K562 (cell line): Measurements from ENCODE around the gene CCDC183. TPM values are rescaled to one million over a fixed set of nuclear protein-coding genes. Genes with fewer than 3 reads are reported as not detected.
A peak's percentile ranks its signal among the peaks of the same experiment; 100 is the strongest.

Experiments used
- ATAC-seq: fragments of 200-7000 bp; cut with Tn5 transposase; 3 replicates; pipeline ENCODE4 v1.9.1; 2020; ENCODE audit warnings: moderate library complexity
- BruUV-seq: library from RNA; stranded (reverse); fragments of 400-500 nt; replicated peaks from 2 replicates; lab custom pipeline; 2021; lab: Mats Ljungman, UMichigan
- CTCF ChIA-PET: fragments of 300-600 bp; formaldehyde crosslinking; extraction: SDS; loops from one replicate; lab custom pipeline; 2021; ENCODE audit warnings: low intra/inter-chr PET ratio; lab: Yijun Ruan, JAX
- POLR2A ChIA-PET: fragments of 300-600, 350-650 bp; sonication (Branson Sonifier 250); formaldehyde crosslinking; extraction: SDS; loops from one replicate; lab custom pipeline; 2021; ENCODE audit warnings: antibody characterized with exemption, inconsistent platforms; lab: Yijun Ruan, JAX
- DNase-seq, 4 experiments: peaks; one replicate each; pipeline versions ENCODE4 v3.0.0 to v3.0.0-alpha.2; 2011 to 2018; ENCODE audit warnings: low spot score in 3 of 4, mixed read lengths in 3 of 4; ENCODE audit errors: extremely low read depth in 1 of 4
- FAIRE-seq: peaks from 2 replicates; lab custom pipeline; 2011; peaks lifted over from hg19 to GRCh38; lab: Jason Lieb, UNC
- H2AFZ ChIP-seq: 2 replicates; pipeline ENCODE4 v1.6.0; 2011; ENCODE audit warnings: low read depth, low read length, control low read depth, inconsistent platforms
- H3K27ac ChIP-seq: fragments of 200-600 bp; 3 replicates; pipeline ENCODE4 v1.8.0; 2011; ENCODE audit warnings: low read depth, mild to moderate bottlenecking, control low read depth, inconsistent platforms, low read length, moderate library complexity, mixed read lengths; ENCODE audit errors: extremely low read depth
- H3K27me3 ChIP-seq, 2 experiments: fragments of 300-600 bp in 1 of 2; 2 replicates in 1 of 2; 3 replicates in 1 of 2; pipeline versions ENCODE4 v1.6.0 to v1.8.0; 2011; ENCODE audit warnings: inconsistent platforms in 2 of 2, low read length in 2 of 2, mild to moderate bottlenecking in 1 of 2, mixed read lengths in 1 of 2, moderate library complexity in 1 of 2; ENCODE audit not compliant: control insufficient read depth in 2 of 2, insufficient read depth in 2 of 2
- H3K36me3 ChIP-seq: fragments of 300-600 bp; 3 replicates; pipeline ENCODE4 v1.8.0; 2011; ENCODE audit warnings: mild to moderate bottlenecking, low read length, inconsistent platforms; ENCODE audit not compliant: control insufficient read depth, insufficient read depth
- H3K4me1 ChIP-seq, 2 experiments: fragments of 200-600 bp in 1 of 2; replicated peaks in 1 of 2; 2 replicates in 1 of 2; 3 replicates in 1 of 2; pipeline versions ENCODE4 v1.5.1 to v1.8.0; 2011; ENCODE audit warnings: inconsistent platforms in 2 of 2, low read length in 2 of 2, mild to moderate bottlenecking in 1 of 2, mixed read lengths in 1 of 2, moderate library complexity in 1 of 2; ENCODE audit not compliant: control insufficient read depth in 2 of 2, insufficient read depth in 2 of 2
- H3K4me2 ChIP-seq: 2 replicates; pipeline ENCODE4 v1.6.1; 2011; ENCODE audit warnings: low read length, control low read depth, inconsistent platforms, mixed read lengths; ENCODE audit not compliant: insufficient read depth
- H3K4me3 ChIP-seq: fragments of 200-600 bp; sonication (generic), shearing (Covaris generic); 2 replicates; pipeline ENCODE4 v1.5.1; 2016; ENCODE audit warnings: control low read depth, inconsistent platforms
- H3K79me2 ChIP-seq: fragments of 200-600 bp; 3 replicates; pipeline ENCODE4 v1.8.0; 2011; ENCODE audit warnings: low read length, inconsistent platforms; ENCODE audit not compliant: control insufficient read depth, insufficient read depth
- H3K9ac ChIP-seq, 2 experiments: 2 replicates each; pipeline versions ENCODE4 v1.6.0 to v1.6.1; 2011; ENCODE audit warnings: low read depth in 2 of 2, low read length in 2 of 2, control low read depth in 1 of 2, inconsistent platforms in 1 of 2, mild to moderate bottlenecking in 1 of 2, mixed read lengths in 1 of 2; ENCODE audit not compliant: insufficient read depth in 1 of 2
- H3K9me1 ChIP-seq: one replicate; pipeline ENCODE4 v1.6.0; 2011; ENCODE audit warnings: inconsistent platforms, mild to moderate bottlenecking, low read length, moderate library complexity; ENCODE audit not compliant: control insufficient read depth, insufficient read depth
- H3K9me3 ChIP-seq: replicated peaks from 2 replicates; pipeline ENCODE4 v1.5.1; 2011; ENCODE audit warnings: low read depth, low read length, inconsistent platforms; ENCODE audit not compliant: control insufficient read depth, insufficient read depth
- H4K20me1 ChIP-seq: replicated peaks from 2 replicates; pipeline ENCODE4 v1.6.1; 2011; ENCODE audit warnings: low read length, inconsistent platforms, mixed read lengths; ENCODE audit not compliant: control insufficient read depth, insufficient read depth
- PTRF ChIP-seq: fragments of 450-650 bp; IDR thresholded peaks from 2 replicates; pipeline ENCODE4 v1.6.1; 2016; ENCODE audit warnings: mild to moderate bottlenecking, missing genetic modification characterization, missing compliant biosample characterization
- RAD51 ChIP-seq: fragments of 450-650 bp; IDR thresholded peaks from 2 replicates; pipeline ENCODE4 v1.7.1; 2016; ENCODE audit warnings: low read depth, mild to moderate bottlenecking, borderline replicate concordance
- RFX7 ChIP-seq: fragments of 250-450 bp; sonication (Bioruptor Pico); IDR thresholded peaks from 2 replicates; pipeline ENCODE4 v1.5.1; 2021; ENCODE audit warnings: mild to moderate bottlenecking
- SMARCA5 ChIP-seq: fragments of 450-650 bp; IDR thresholded peaks from 2 replicates; pipeline ENCODE4 v1.6.1; 2016
- TEAD2 ChIP-seq: fragments of 450-650 bp; IDR thresholded peaks from 2 replicates; pipeline ENCODE4 v1.6.1; 2016; ENCODE audit warnings: missing genetic modification characterization, control low read depth, missing compliant biosample characterization
- ZBTB17 ChIP-seq: fragments of 450-650 bp; formaldehyde crosslinking; IDR thresholded peaks from 2 replicates; pipeline ENCODE4 v1.4.0; 2020; ENCODE audit warnings: mild to moderate bottlenecking
- ZNF197 ChIP-seq: fragments of 200-800 bp; sonication (Bioruptor generic); IDR thresholded peaks from 2 replicates; pipeline ENCODE4 v1.6.1; 2016; ENCODE audit warnings: low read depth, missing genetic modification characterization, missing compliant biosample characterization
- ZNF217 ChIP-seq: sonication (generic); formaldehyde crosslinking; IDR thresholded peaks from 2 replicates; pipeline ENCODE4 v1.8.0; 2022; ENCODE audit warnings: mild to moderate bottlenecking, missing genetic modification reagents
- ZNF311 ChIP-seq: fragments of 250-450 bp; sonication (Bioruptor Pico); IDR thresholded peaks from 2 replicates; pipeline ENCODE4 v1.4.0; 2020; ENCODE audit warnings: mild to moderate bottlenecking, moderate library complexity
- ZNF668 ChIP-seq: fragments of 250-450 bp; sonication (Bioruptor Pico); IDR thresholded peaks from 2 replicates; pipeline ENCODE4 v1.8.0; 2022; ENCODE audit warnings: mild to moderate bottlenecking, inconsistent platforms
- WGBS: fragments of 100-300 bp; shearing (Covaris generic); methylation state at CpG from one replicate; pipeline ENCODE4 v1.1.6; 2016; ENCODE audit warnings: low coverage, mixed read lengths; ENCODE audit not compliant: insufficient coverage; ENCODE audit errors: missing lambda C conversion rate; 5-methylcytosine and 5-hydroxymethylcytosine counted together
- in situ Hi-C: fragments of 300-500 bp; cut with MboI; formaldehyde crosslinking; loops from 4 replicates; pipeline ENCODE4 v1.15.0; 2018; ENCODE audit warnings: inconsistent platforms, mixed read lengths
- intact Hi-C: fragments of 100-400 bp; cut with micrococcal nuclease; formaldehyde crosslinking; loops from 2 replicates; pipeline ENCODE4 v1.14.2; 2022
- polyA plus RNA-seq, 8 experiments: library from polyadenylated mRNA; depleted of rRNA in 4 of 8; stranded (reverse) in 5 of 8; unstranded in 3 of 8; fragments of >200 nt; fragmentation: Nextera tagmentation in 2 of 8; fragmentation: Illumina TruSeq in 1 of 8; extraction: Ambion mirVana in 2 of 8; extraction: Trizol in 1 of 8; gene quantifications; 2 replicates each; pipeline versions ENCODE4 v1.2.1 to v1.2.3, GENCODE V29; 2011 to 2014; ENCODE audit warnings: inconsistent platforms in 1 of 8, missing spikeins in 1 of 8
- total RNA-seq, 7 experiments: library from RNA; depleted of rRNA in 6 of 7; stranded (reverse); fragments of >200 nt in 6 of 7; fragmentation: Illumina TruSeq in 2 of 7; extraction: Trizol in 2 of 7; gene quantifications; 2 replicates each; pipeline versions ENCODE4 v1.2.1 to v1.2.3, GENCODE V29; 2011 to 2021; ENCODE audit warnings: low replicate concordance in 1 of 7
- TF ChIP-seq, protein P1 (sequence below): fragments of 450-650 bp; conservative IDR thresholded peaks from 2 replicates; pipeline ENCODE4 v1.6.1; 2016; ENCODE audit warnings: missing genetic modification characterization, low read depth, mild to moderate bottlenecking, missing compliant biosample characterization, moderate library complexity
- TF ChIP-seq, protein P2 (sequence below): fragments of 450-650 bp; IDR thresholded peaks from 2 replicates; pipeline ENCODE4 v1.6.1; 2017; ENCODE audit warnings: antibody characterized with exemption, mild to moderate bottlenecking

CCDC183 gene
- total and polyA plus RNA-seq, 9 of the 15 experiments (the other 6 are each of a cell fraction or from before 2014, with no cell fraction given): 0.21 to 0.60 (median 0.29) TPM; not detected in 4

DNA sequence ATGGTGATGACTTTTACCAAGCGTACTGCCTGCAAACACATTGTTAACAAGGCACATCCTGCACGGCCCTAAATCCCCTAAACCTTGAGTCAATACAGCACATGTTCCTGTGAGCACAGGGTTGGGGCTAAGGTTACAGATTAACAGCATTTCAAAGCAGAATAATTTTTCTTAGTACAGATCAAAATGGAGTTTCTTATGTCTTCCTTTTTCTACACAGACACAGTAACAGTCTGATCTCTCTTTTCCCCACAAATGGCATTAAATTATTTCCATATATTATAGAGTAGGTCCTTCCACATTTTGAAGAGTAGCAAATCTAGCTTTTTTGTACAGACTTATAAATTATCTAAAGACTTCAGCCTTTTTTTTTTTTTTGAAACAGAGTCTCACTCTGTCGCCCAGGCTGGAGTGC is 6.6 kb upstream of the CCDC183 start:
- Histone ChIP-seq H3K36me3 (peaks cover 18% of the 10 kb centered on the region; the same call in 1 of the 3 replicates), H3K27ac (peak overlapping the region; percentile 93), H3K4me3 (no peak overlapping the region), H3K4me1 (peaks cover 54 to 59% of the 10 kb centered on the region in 2 experiments), H3K4me2 (peak overlapping the region; percentile 81), H3K79me2 (peaks cover 19% of the 10 kb centered on the region), H3K9me3 (no peaks in the 10 kb centered on the region), H2AFZ (peak overlapping the region; percentile 87; the same call in 1 of the 2 replicates), H3K27me3 (no peaks in the 10 kb centered on the region), H4K20me1 (peaks cover 5% of the 10 kb centered on the region; the same call in 1 of the 2 replicates), H3K9ac (peak overlapping the region in 1 of 2 experiments; percentile 74; a peak in 3 of 4 replicates), H3K9me1 (peaks cover 4% of the 10 kb centered on the region)
- ChIA-PET POLR2A (interaction anchor here (0.8 kb wide), 1 partner anchor 216 kb away, joined by 3 read pairs; no protein-coding TSS in a partner anchor), CTCF (no interaction called here)
- no peak for FAIRE-seq
- no TSS peak for BruUV-seq
- ATAC-seq: no peak
- 19% methylated on average over 3 of the region's 3 CpGs for WGBS
- intact Hi-C loops: loop anchor here (5.0 to 10.0 kb wide), 2 partner anchors 158 to 455 kb away; partner anchors contain the start of genes C8G and TUBB4B
- in situ Hi-C loops: loop anchor here (25.0 kb wide), 1 partner anchor 448 kb away; the partner anchor contains the start of genes CYSRT1, RNF224, SLC34A3 and TUBB4B
- peak in 1 of 4 experiments; percentile 47 for DNase-seq
- TF ChIP-seq PTRF (peak; percentile 92), TEAD2 (peak; percentile 55; the same call in 1 of the 2 replicates), ZNF197 (CRISPR knock-in tag) (peak; percentile 65), RFX7 (peak; percentile 83; the same call in 1 of the 2 replicates), RAD51 (no peak), ZBTB17 (CRISPR knock-in tag) (peak; percentile 90), ZNF668 (peak; percentile 95), SMARCA5 (no peak), ZNF311 (CRISPR knock-in tag) (peak; percentile 97), ZNF217 (CRISPR knock-in tag) (no peak)
- TF ChIP-seq, protein P1, sequence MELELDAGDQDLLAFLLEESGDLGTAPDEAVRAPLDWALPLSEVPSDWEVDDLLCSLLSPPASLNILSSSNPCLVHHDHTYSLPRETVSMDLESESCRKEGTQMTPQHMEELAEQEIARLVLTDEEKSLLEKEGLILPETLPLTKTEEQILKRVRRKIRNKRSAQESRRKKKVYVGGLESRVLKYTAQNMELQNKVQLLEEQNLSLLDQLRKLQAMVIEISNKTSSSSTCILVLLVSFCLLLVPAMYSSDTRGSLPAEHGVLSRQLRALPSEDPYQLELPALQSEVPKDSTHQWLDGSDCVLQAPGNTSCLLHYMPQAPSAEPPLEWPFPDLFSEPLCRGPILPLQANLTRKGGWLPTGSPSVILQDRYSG (tag): peak; percentile 96
- TF ChIP-seq, protein P2, sequence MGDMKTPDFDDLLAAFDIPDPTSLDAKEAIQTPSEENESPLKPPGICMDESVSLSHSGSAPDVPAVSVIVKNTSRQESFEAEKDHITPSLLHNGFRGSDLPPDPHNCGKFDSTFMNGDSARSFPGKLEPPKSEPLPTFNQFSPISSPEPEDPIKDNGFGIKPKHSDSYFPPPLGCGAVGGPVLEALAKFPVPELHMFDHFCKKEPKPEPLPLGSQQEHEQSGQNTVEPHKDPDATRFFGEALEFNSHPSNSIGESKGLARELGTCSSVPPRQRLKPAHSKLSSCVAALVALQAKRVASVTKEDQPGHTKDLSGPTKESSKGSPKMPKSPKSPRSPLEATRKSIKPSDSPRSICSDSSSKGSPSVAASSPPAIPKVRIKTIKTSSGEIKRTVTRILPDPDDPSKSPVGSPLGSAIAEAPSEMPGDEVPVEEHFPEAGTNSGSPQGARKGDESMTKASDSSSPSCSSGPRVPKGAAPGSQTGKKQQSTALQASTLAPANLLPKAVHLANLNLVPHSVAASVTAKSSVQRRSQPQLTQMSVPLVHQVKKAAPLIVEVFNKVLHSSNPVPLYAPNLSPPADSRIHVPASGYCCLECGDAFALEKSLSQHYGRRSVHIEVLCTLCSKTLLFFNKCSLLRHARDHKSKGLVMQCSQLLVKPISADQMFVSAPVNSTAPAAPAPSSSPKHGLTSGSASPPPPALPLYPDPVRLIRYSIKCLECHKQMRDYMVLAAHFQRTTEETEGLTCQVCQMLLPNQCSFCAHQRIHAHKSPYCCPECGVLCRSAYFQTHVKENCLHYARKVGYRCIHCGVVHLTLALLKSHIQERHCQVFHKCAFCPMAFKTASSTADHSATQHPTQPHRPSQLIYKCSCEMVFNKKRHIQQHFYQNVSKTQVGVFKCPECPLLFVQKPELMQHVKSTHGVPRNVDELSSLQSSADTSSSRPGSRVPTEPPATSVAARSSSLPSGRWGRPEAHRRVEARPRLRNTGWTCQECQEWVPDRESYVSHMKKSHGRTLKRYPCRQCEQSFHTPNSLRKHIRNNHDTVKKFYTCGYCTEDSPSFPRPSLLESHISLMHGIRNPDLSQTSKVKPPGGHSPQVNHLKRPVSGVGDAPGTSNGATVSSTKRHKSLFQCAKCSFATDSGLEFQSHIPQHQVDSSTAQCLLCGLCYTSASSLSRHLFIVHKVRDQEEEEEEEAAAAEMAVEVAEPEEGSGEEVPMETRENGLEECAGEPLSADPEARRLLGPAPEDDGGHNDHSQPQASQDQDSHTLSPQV: peak; percentile 98
